Vagina (tissue), 2 donors: Measurements from ENCODE around the gene CELF6. TPM values are rescaled to one million over a fixed set of nuclear protein-coding genes. Genes with fewer than 3 reads are reported as not detected.
A peak's percentile ranks its signal among the peaks of the same experiment; 100 is the strongest.

Experiments
- DNase-seq, 2 donors: peaks; one replicate each; pipeline ENCODE4 v3.0.0-alpha.2; 2017; ENCODE audit errors: extremely low spot score in 2 of 2
- H3K27ac ChIP-seq: fragments of 200-600 bp; sonication (generic); one replicate; pipeline ENCODE4 v1.5.1; 2019
- H3K27me3 ChIP-seq: fragments of 200-600 bp; sonication (generic); one replicate; pipeline ENCODE4 v1.5.1; 2019
- H3K36me3 ChIP-seq, 2 donors: fragments of 200-600 bp; sonication (generic); one replicate each; pipeline ENCODE4 v1.5.1; 2017 to 2019
- H3K4me1 ChIP-seq: fragments of 200-600 bp; sonication (generic); one replicate; pipeline ENCODE4 v1.5.1; 2019
- H3K4me3 ChIP-seq, 2 donors: fragments of 200-600 bp; sonication (generic); 1 replicate in 1 of 2; 2 replicates in 1 of 2; pipeline ENCODE4 v1.5.1; 2016 to 2019
- H3K9me3 ChIP-seq: fragments of 200-600 bp; sonication (generic); one replicate; pipeline ENCODE4 v1.5.1; 2019
- POLR2A ChIP-seq, 2 donors: fragments of 450-650 bp; IDR thresholded peaks; one replicate each; pipeline ENCODE4 v1.6.1; 2017; ENCODE audit warnings: antibody characterized with exemption in 2 of 2, mild to moderate bottlenecking in 2 of 2, moderate library complexity in 2 of 2
- POLR2AphosphoS5 ChIP-seq, 2 donors: sonication (generic); formaldehyde crosslinking; IDR thresholded peaks; one replicate each; pipeline ENCODE4 v1.9.0; 2017; ENCODE audit warnings: antibody characterized with exemption in 2 of 2, mild to moderate bottlenecking in 2 of 2, low read depth in 1 of 2; ENCODE audit not compliant: insufficient read depth in 1 of 2
- intact Hi-C: fragments of 100-400 bp; cut with DNase I; formaldehyde crosslinking; loops from one replicate; pipeline ENCODE4 v1.15.1; 2023
- total RNA-seq: library from RNA; depleted of rRNA; stranded (reverse); fragments of >200 nt; gene quantifications from one replicate; pipeline ENCODE4 v1.2.3, GENCODE V29; 2016
- TF ChIP-seq, protein P1 (sequence below), 3 experiments: fragments of 450-650 bp in 2 of 3; fragments of 200-600 bp in 1 of 3; sonication (generic) in 1 of 3; IDR thresholded peaks; one replicate each; pipeline ENCODE4 v1.5.1; 2017 to 2019; ENCODE audit warnings: antibody characterized with exemption in 3 of 3, mild to moderate bottlenecking in 2 of 3, moderate library complexity in 2 of 3

CELF6 gene
- total RNA-seq, 1 donor from 2014 or later = 7.1 TPM

GRCh38 chr15:72345280-72345679 lies 25.3 kb upstream of the CELF6 start:
- H3K9me3 ChIP-seq = no peaks in the 10 kb centered on the region
- peaks cover 0 to 68% of the 10 kb centered on the region in 2 donors for H3K36me3 ChIP-seq
- intact Hi-C loops = no loop called here
- H3K27ac ChIP-seq = no peak overlapping the region
- H3K4me1 ChIP-seq = no peaks in the 10 kb centered on the region
- H3K4me3 ChIP-seq = no peak overlapping the region
- H3K27me3 ChIP-seq = no peaks in the 10 kb centered on the region
- DNase-seq = peak in 1 of 2 donors; percentile 47
- TF ChIP-seq, protein P1, sequence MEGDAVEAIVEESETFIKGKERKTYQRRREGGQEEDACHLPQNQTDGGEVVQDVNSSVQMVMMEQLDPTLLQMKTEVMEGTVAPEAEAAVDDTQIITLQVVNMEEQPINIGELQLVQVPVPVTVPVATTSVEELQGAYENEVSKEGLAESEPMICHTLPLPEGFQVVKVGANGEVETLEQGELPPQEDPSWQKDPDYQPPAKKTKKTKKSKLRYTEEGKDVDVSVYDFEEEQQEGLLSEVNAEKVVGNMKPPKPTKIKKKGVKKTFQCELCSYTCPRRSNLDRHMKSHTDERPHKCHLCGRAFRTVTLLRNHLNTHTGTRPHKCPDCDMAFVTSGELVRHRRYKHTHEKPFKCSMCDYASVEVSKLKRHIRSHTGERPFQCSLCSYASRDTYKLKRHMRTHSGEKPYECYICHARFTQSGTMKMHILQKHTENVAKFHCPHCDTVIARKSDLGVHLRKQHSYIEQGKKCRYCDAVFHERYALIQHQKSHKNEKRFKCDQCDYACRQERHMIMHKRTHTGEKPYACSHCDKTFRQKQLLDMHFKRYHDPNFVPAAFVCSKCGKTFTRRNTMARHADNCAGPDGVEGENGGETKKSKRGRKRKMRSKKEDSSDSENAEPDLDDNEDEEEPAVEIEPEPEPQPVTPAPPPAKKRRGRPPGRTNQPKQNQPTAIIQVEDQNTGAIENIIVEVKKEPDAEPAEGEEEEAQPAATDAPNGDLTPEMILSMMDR (IDR thresholded peaks at IDR 0.05) = no peak
- no peak for TF ChIP-seq POLR2AphosphoS5 (IDR thresholded peaks at IDR 0.05; ENCODE audit: insufficient read depth in 1 of 2, low read depth in 1 of 2)

DNA sequence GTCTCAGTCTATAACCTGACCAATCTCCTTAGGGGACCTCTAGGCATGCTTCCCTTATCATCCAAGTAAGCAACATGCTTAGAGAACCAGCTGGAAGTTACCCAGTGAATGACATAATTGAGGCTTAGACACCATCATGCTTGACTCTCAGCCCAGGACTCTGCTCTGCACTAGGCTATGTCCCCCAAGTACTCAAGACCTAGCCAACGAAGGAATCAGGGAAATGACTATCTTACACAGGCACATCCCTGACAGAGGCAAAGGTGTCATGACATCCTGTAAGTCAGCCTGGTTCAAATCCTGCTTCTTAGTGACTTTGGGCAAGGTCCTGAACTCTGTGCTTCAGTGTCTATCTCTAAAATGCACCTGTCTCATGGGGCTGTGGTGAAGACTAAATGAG lies 24.6 kb upstream of the CELF6 start:
- DNase-seq = peak in 1 of 2 donors; percentile 75
- Histone ChIP-seq H3K9me3 (no peaks in the 10 kb centered on the region), H3K27me3 (no peaks in the 10 kb centered on the region), H3K4me3 (no peak overlapping the region), H3K4me1 (no peaks in the 10 kb centered on the region), H3K27ac (no peak overlapping the region), H3K36me3 (peaks cover 0 to 63% of the 10 kb centered on the region in 2 donors)
- intact Hi-C loops = no loop called here
- TF ChIP-seq, protein P1 (IDR thresholded peaks at IDR 0.05) = no peak
- no peak for TF ChIP-seq POLR2A (IDR thresholded peaks at IDR 0.05)
- TF ChIP-seq POLR2AphosphoS5 (IDR thresholded peaks at IDR 0.05; ENCODE audit: insufficient read depth in 1 of 2, low read depth in 1 of 2) = no peak

DNA sequence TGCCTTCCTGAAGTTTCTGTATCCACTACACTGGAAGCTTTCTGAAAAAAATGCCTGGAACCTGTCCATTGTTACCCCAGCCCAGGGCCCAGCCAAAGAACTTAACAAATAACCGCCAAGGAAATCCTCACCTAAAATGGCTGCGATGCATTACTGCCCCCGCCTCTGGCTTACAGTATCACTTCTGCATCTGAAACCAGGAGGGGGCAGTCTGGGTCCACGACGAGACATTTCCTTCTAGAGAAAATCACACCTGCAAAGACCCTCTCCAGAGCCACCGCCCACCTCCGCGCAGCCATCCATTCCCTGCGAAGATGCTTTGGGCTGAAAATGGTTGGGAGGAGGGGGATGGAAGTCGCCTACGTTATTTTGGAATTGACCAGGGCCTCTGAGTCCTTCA lies 22.4 kb upstream of the CELF6 start:
- Histone ChIP-seq H3K36me3 (peaks cover 0 to 41% of the 10 kb centered on the region in 2 donors), H3K4me3 (no peak overlapping the region), H3K27me3 (no peaks in the 10 kb centered on the region), H3K27ac (no peak overlapping the region), H3K9me3 (no peaks in the 10 kb centered on the region), H3K4me1 (no peaks in the 10 kb centered on the region)
- DNase-seq = peak; percentile 19 to 78
- TF ChIP-seq POLR2A (IDR thresholded peaks at IDR 0.05) = no peak
- TF ChIP-seq, protein P1 (IDR thresholded peaks at IDR 0.05) = no peak
- no peak for TF ChIP-seq POLR2AphosphoS5 (IDR thresholded peaks at IDR 0.05; ENCODE audit: insufficient read depth in 1 of 2, low read depth in 1 of 2)
- intact Hi-C loops = no loop called here

DNA sequence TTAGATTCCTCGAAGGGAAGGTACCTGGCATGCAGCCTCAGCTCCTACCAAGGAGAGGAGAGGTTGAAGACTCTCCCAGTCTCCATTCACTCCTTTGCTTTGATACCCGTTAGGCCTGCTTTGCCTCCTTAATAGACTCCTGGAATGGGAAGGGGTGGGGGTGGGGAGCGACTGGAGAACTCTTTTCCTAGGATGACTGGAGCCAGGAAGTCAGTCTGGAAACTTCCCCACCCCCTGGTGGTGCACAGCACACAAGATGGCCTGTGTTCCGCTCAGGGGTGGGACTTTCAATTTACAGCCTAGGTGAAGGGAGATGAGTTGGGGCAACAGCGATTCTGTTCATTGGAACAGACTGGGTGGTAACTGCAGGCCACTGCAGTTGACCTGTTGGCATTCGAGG lies 21.4 kb upstream of the CELF6 start:
- Histone ChIP-seq H3K4me3 (no peak overlapping the region), H3K9me3 (no peaks in the 10 kb centered on the region), H3K27me3 (no peaks in the 10 kb centered on the region), H3K27ac (no peak overlapping the region), H3K4me1 (no peaks in the 10 kb centered on the region), H3K36me3 (peaks cover 0 to 31% of the 10 kb centered on the region in 2 donors)
- peak; percentile 31 to 80 for DNase-seq
- intact Hi-C loops = no loop called here
- TF ChIP-seq POLR2AphosphoS5 (IDR thresholded peaks at IDR 0.05; ENCODE audit: insufficient read depth in 1 of 2, low read depth in 1 of 2) (no peak), POLR2A (IDR thresholded peaks at IDR 0.05) (no peak)
- TF ChIP-seq, protein P1 (IDR thresholded peaks at IDR 0.05) = no peak

GRCh38 chr15:72340366-72340765 lies 20.4 kb upstream of the CELF6 start:
- DNase-seq = peak in 1 of 2 donors; percentile 52
- Histone ChIP-seq H3K36me3 (peaks cover 0 to 21% of the 10 kb centered on the region in 2 donors), H3K27ac (peak overlapping the region; percentile 50)

More at GRCh38 chr15:72340366-72340765, 20.4 kb upstream of the CELF6 start:
- TF ChIP-seq POLR2A (IDR thresholded peaks at IDR 0.05) = no peak
- TF ChIP-seq POLR2AphosphoS5 (IDR thresholded peaks at IDR 0.05; ENCODE audit: insufficient read depth in 1 of 2, low read depth in 1 of 2) = no peak
- TF ChIP-seq, protein P1 (IDR thresholded peaks at IDR 0.05) = no peak
- H3K9me3 ChIP-seq = no peaks in the 10 kb centered on the region
- intact Hi-C loops = no loop called here
- H3K4me1 ChIP-seq = no peaks in the 10 kb centered on the region
- no peak overlapping the region for H3K4me3 ChIP-seq
- no peaks in the 10 kb centered on the region for H3K27me3 ChIP-seq
